Measurements from ENCODE around the gene TNFRSF8. TPM values are rescaled to one million over a fixed set of nuclear protein-coding genes. Genes with fewer than 3 reads are reported as not detected.

TNFRSF8 gene
- total RNA-seq, 1 experiment from 2014 or later, result 2.9 TPM

DNA sequence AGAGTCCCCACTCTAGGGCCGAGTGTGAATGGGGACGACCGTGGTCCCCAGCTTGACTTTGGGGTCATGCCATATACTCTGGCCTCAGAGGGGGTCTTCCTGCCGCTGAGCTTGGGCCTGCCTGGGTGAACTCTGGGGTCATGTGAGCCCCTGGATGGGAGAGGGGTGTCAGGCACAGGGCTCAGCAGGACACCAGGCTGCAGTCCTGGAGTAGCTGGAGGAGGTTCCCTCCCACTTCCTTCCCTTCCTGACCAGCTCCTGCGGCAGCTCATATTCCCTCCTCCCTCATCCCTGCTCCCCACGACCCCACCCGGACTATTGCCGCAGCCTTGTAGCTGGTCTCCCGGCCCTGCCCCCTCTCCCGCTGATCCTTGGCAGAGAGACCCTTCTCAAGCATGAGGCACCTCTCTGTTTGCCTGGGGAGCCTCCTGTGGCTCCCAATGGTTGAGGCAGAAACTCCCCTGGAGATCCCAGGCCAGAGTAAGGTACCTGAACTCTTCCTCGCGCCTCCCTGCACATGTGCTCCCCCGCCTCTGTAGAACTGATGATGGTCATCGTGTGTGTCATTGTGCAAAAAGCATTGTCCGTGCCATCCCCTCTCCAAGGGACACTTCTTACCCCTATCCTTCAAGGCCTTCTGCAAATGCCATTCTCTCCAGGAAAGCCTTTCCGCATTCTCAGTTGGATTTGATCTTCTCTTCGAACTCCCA is 105.5 kb downstream of the TNFRSF8 start:
- no peak overlapping the region for H3K4me2 ChIP-seq (ENCODE audit: insufficient read depth, insufficient read length, low read length)
- no CpG with 5 or more reads among the region's 17 CpGs for WGBS (ENCODE audit: extremely low coverage, insufficient read length, low lambda C conversion rate)
- no peaks in the 10 kb centered on the region; a peak in 1 of 7 replicates for H3K36me3 Mint-ChIP-seq (ENCODE audit: insufficient read depth in 1 of 3, low read depth in 3 of 3)

More for the DNA sequence above, 105.5 kb downstream of the TNFRSF8 start:
- Histone ChIP-seq H4K91ac (ENCODE audit: insufficient read length, low read depth, low read length) (no peak overlapping the region), H2BK12ac (ENCODE audit: insufficient read length, low read depth, low read length) (no peak overlapping the region), H2AFZ (ENCODE audit: low read length) (no peak overlapping the region), H2AK5ac (ENCODE audit: insufficient read length, low read length) (no peak overlapping the region), H3K9ac (ENCODE audit: extremely low read depth, insufficient read length, low read length) (no peak overlapping the region), H3K27me3 (ENCODE audit: insufficient read depth, low read length) (no peaks in the 10 kb centered on the region; the same call in 1 of the 2 replicates), H3K79me2 (ENCODE audit: insufficient read depth, low read length) (no peaks in the 10 kb centered on the region), H3K27ac (ENCODE audit: insufficient read length, low read depth, low read length) (no peak overlapping the region), H4K5ac (ENCODE audit: insufficient read length, low read depth, low read length) (no peak overlapping the region), H4K20me1 (ENCODE audit: control insufficient read depth, insufficient read depth, insufficient read length) (no peaks in the 10 kb centered on the region), H3K79me1 (ENCODE audit: insufficient read depth, low read depth, low read length, poor library complexity, severe bottlenecking) (no peaks in the 10 kb centered on the region), H3K56ac (ENCODE audit: insufficient read length, low read depth, low read length) (no peak overlapping the region), H2BK20ac (ENCODE audit: low read depth, low read length, poor library complexity, severe bottlenecking) (no peak overlapping the region), H3K14ac (ENCODE audit: insufficient read depth, low read length) (no peak overlapping the region), H3K18ac (ENCODE audit: insufficient read length, low read depth, low read length) (no peak overlapping the region), H2BK15ac (ENCODE audit: low read depth, low read length) (no peak overlapping the region), H3K9me3 (ENCODE audit: control insufficient read depth, low read depth, low read length) (no peaks in the 10 kb centered on the region), H3K23ac (ENCODE audit: insufficient read length, low read depth, low read length) (no peak overlapping the region), H3K4ac (ENCODE audit: low read depth, low read length) (no peak overlapping the region), H2BK5ac (ENCODE audit: insufficient read length, low read length) (no peak overlapping the region), H3T11ph (ENCODE audit: low read length) (no peak overlapping the region), H3K23me2 (ENCODE audit: insufficient read length, low read depth, low read length, poor library complexity, severe bottlenecking) (peaks cover 3% of the 10 kb centered on the region), H3K4me1 (ENCODE audit: insufficient read depth, low read length) (no peaks in the 10 kb centered on the region), H2BK120ac (ENCODE audit: low read depth, low read length, poor library complexity, severe bottlenecking) (no peak overlapping the region), H4K8ac (replicated peaks; ENCODE audit: insufficient read length, low read depth, low read length) (no peak overlapping the region)
- H3K4me3 Mint-ChIP-seq, result no peak overlapping the region
- peaks cover 12 to 20% of the 10 kb centered on the region in 2 experiments for H3K4me1 Mint-ChIP-seq
- TF ChIP-seq, protein P1, sequence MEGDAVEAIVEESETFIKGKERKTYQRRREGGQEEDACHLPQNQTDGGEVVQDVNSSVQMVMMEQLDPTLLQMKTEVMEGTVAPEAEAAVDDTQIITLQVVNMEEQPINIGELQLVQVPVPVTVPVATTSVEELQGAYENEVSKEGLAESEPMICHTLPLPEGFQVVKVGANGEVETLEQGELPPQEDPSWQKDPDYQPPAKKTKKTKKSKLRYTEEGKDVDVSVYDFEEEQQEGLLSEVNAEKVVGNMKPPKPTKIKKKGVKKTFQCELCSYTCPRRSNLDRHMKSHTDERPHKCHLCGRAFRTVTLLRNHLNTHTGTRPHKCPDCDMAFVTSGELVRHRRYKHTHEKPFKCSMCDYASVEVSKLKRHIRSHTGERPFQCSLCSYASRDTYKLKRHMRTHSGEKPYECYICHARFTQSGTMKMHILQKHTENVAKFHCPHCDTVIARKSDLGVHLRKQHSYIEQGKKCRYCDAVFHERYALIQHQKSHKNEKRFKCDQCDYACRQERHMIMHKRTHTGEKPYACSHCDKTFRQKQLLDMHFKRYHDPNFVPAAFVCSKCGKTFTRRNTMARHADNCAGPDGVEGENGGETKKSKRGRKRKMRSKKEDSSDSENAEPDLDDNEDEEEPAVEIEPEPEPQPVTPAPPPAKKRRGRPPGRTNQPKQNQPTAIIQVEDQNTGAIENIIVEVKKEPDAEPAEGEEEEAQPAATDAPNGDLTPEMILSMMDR (conservative IDR thresholded peaks at IDR 0.05), result no peak
- H3K9me3 Mint-ChIP-seq, result no peaks in the 10 kb centered on the region; a peak in 1 of 5 replicates
- no peak for DNase-seq
- peaks cover 52% of the 10 kb centered on the region for H3K27me3 Mint-ChIP-seq (ENCODE audit: low read depth)
- H3K27ac Mint-ChIP-seq, result no peak overlapping the region; a peak in 1 of 7 replicates
